Activated T-cell treated with anti-CD3 and anti-CD28 coated beads, Interleukin-2, amount 50 U/mL, for 72 hours (primary cell): ENCODE results near the gene RGS5. TPM values are rescaled to one million over a fixed set of nuclear protein-coding genes. Genes with fewer than 3 reads are reported as not detected.

ENCODE experiments used
- ATAC-seq, 2 donors: fragments of 150-1000 bp; cut with Tn5 transposase; replicated peaks in 1 of 2; 2 replicates each; pipeline ENCODE4 v1.10.0; 2021; ENCODE audit warnings: moderate library complexity in 2 of 2, mild to moderate bottlenecking in 1 of 2
- DNase-seq, 2 donors: peaks; one replicate each; pipeline ENCODE4 v3.0.0; 2021 to 2022; ENCODE audit warnings: mixed read lengths in 1 of 2
- H3K27ac Mint-ChIP-seq: one replicate; pipeline ENCODE4 v1.8.0; 2022; ENCODE audit warnings: mild to moderate bottlenecking, moderate library complexity, mixed read lengths
- H3K27me3 Mint-ChIP-seq: one replicate; pipeline ENCODE4 v1.8.0; 2022; ENCODE audit warnings: low read depth, mixed read lengths
- H3K36me3 Mint-ChIP-seq, 2 donors: one replicate each; pipeline ENCODE4 v1.8.0; 2022; ENCODE audit warnings: mixed read lengths in 2 of 2, mild to moderate bottlenecking in 1 of 2; ENCODE audit not compliant: insufficient read depth in 2 of 2
- H3K4me1 Mint-ChIP-seq: one replicate; pipeline ENCODE4 v1.8.0; 2022; ENCODE audit warnings: low read depth, mixed read lengths
- H3K4me3 Mint-ChIP-seq, 2 donors: one replicate each; pipeline ENCODE4 v1.8.0; 2022; ENCODE audit warnings: mild to moderate bottlenecking in 2 of 2, mixed read lengths in 2 of 2, moderate library complexity in 2 of 2
- H3K9me3 Mint-ChIP-seq, 2 donors: one replicate each; pipeline ENCODE4 v1.8.0; 2022; ENCODE audit warnings: mixed read lengths in 2 of 2
- total RNA-seq, 2 donors: library from RNA; stranded (reverse); gene quantifications; one replicate each; pipeline ENCODE4 v1.2.3, GENCODE V29; 2022

The RGS5 gene
- total RNA-seq, 2 donors from 2014 or later: 5.3 to 8.4 TPM

DNA sequence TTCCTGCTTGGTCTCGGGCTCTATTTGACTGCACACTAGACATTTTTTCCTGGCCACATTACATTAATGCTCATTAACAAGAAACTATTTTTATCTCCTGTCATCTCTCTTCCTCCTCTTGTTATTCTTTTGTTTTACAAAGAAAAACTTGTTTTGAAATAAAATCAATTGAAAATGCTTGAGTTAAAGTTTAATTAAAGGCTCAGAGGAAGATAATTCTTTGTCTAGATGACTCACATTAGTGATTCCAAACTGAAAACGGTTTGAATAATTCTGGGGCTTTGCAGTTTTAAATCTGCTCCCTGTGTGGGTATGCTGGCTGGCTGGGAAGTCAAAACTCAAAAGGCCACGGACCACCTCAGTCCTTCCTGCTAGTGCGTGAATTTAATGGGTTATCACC, 29.6 kb downstream of the RGS5 start:
- Mint-ChIP-seq H3K36me3 (no peaks in the 10 kb centered on the region), H3K27ac (no peak overlapping the region), H3K27me3 (peaks cover 12% of the 10 kb centered on the region), H3K9me3 (no peaks in the 10 kb centered on the region), H3K4me1 (no peaks in the 10 kb centered on the region), H3K4me3 (no peak overlapping the region)
- DNase-seq: no peak
- ATAC-seq: no peak

DNA sequence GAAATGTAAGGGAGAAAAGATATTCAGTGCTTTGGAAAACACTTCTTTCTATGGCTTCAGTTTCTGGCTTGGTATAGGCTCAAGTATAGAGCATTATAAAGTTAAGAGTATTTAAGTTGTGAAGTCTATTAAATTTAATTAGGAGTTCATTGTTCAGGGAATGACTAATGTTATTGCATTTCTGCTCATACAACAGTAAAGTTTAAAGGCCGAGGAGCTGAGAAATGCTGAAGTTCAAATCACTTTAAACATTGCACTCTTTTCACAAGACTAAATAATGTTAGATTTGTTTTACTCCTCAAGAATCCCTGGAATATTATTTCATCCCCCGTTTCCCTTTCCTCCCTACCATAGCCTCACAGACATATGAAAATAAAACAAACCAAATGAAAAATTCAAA, 30.1 kb downstream of the RGS5 start:
- no peaks in the 10 kb centered on the region for H3K4me1 Mint-ChIP-seq
- H3K27ac Mint-ChIP-seq: no peak overlapping the region
- H3K27me3 Mint-ChIP-seq: peaks cover 12% of the 10 kb centered on the region
- H3K4me3 Mint-ChIP-seq: no peak overlapping the region
- H3K9me3 Mint-ChIP-seq: no peaks in the 10 kb centered on the region
- ATAC-seq (no peak), DNase-seq (no peak)
- H3K36me3 Mint-ChIP-seq: no peaks in the 10 kb centered on the region

DNA sequence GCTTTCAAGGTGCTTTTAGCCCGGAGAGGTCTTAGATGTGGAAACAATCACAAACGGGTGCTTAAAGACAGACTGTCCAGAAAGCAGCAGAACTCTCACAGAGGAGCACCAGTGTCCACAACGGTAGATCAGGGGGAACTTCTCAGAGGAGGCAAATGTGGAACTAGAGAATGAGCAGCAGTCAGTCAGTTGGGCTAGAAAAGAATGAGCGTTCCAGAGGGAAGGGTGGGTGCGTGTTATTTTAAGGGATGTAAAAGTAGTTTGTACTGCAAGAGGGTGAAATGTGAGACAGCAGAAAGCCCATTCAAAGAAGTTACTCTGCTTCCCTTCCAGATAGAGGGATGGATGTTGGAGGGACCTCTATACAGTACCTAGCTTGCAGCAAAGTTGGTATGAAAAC, 30.9 kb downstream of the RGS5 start:
- Mint-ChIP-seq H3K9me3 (no peaks in the 10 kb centered on the region), H3K4me3 (no peak overlapping the region), H3K36me3 (no peaks in the 10 kb centered on the region), H3K27me3 (peaks cover 12% of the 10 kb centered on the region), H3K27ac (no peak overlapping the region), H3K4me1 (no peaks in the 10 kb centered on the region)
- no peak for DNase-seq
- ATAC-seq: no peak

DNA sequence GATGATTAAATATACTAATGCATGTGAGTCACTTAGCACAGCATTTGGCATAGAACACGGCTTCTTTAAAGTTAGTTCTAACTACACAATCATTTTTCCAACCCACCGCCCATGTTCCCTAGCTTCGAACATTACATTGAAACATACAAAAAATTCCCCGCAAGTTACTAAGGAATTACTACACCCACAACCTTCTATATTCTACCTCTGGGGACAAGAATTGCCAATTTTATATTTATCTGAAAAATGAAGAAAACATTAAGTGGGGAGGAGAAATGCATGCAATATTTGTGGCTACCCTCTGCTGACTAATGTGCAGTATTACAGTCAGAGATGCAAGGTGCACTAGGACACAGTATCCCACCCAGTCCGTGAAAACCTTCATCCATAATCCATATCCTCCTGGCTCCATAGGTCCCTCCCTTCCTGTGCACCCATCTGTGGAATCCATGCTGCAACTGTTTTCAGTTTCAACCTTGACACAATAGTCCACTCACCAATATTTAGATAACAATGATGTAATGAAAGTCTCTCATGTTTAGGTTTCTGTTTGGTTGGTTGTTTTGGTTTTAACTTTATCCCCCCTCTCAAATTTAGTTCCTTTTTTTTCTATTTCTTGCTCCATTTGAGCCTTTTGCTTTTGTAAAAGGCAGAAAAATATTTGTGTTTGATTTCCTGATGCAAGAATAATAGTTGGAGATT, 31.6 kb downstream of the RGS5 start:
- Mint-ChIP-seq H3K27ac (no peak overlapping the region), H3K36me3 (no peaks in the 10 kb centered on the region), H3K27me3 (peaks cover 12% of the 10 kb centered on the region), H3K4me1 (no peaks in the 10 kb centered on the region), H3K9me3 (no peaks in the 10 kb centered on the region), H3K4me3 (no peak overlapping the region)
- DNase-seq (no peak), ATAC-seq (no peak)

DNA sequence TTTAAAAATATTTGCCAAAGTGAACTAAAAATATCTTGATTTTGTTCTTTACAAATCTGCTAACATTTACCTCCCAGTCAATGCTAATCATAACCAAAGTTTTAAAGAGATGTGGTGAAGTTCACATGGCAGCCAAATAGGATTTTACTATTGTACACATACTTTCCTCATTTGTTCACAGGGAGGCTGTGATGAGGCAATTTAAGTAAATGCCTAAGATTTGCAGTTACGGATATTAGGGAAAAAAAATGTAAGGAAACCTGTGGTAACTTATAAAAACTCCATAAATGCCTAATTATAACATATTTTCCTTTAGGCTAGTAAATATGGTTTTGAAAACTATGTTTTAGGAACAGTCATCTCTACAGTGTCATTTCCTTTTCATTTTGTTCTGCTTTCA, 32.4 kb downstream of the RGS5 start:
- no peak for ATAC-seq
- Mint-ChIP-seq H3K4me3 (no peak overlapping the region), H3K27me3 (peaks cover 12% of the 10 kb centered on the region), H3K9me3 (no peaks in the 10 kb centered on the region), H3K36me3 (no peaks in the 10 kb centered on the region), H3K27ac (no peak overlapping the region), H3K4me1 (no peaks in the 10 kb centered on the region)
- no peak for DNase-seq

DNA sequence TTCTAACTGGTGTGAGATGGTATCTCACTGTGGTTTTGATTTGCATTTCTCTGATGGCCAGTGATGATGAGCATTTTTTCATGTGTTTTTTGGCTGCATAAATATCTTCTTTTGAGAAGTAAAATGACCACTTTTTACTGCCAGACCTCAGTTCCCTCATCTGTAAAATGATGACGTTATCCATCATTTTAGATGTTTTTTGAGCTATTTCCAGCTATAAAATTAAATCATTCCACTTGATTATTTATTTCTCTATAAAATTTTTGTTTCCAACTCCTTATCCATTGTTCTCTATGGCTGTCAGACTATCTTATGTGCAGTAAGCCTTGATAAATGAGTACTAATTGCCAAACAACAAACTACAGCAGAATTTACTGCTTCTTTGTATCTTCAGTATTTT, 33.2 kb downstream of the RGS5 start:
- Mint-ChIP-seq H3K4me1 (no peaks in the 10 kb centered on the region), H3K27me3 (peaks cover 9% of the 10 kb centered on the region), H3K9me3 (no peaks in the 10 kb centered on the region), H3K4me3 (no peak overlapping the region), H3K36me3 (no peaks in the 10 kb centered on the region), H3K27ac (no peak overlapping the region)
- no peak for ATAC-seq
- DNase-seq: no peak

DNA sequence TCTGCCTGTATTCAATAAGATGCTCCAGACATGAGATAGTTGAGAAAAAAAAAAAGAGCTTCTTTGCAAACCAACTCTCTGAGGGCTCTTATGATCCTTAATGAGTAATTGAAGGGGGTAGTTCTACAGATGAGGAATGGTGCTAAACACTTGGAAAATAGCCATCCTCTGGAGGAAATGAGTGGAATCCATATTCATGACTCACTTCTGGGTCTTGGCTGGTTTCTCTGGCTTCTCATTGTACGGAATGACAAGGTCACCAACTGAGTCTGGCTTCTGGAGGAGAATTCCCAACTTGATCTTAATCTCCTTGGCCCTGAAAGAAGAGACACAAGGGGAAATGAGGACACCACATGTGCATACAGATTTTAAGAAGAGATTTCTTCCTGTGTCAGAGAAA, 34.7 kb downstream of the RGS5 start:
- ATAC-seq (no peak), DNase-seq (no peak)
- Mint-ChIP-seq H3K27me3 (peaks cover 5% of the 10 kb centered on the region), H3K9me3 (no peaks in the 10 kb centered on the region), H3K27ac (no peak overlapping the region), H3K4me3 (no peak overlapping the region), H3K4me1 (no peaks in the 10 kb centered on the region), H3K36me3 (no peaks in the 10 kb centered on the region)

DNA sequence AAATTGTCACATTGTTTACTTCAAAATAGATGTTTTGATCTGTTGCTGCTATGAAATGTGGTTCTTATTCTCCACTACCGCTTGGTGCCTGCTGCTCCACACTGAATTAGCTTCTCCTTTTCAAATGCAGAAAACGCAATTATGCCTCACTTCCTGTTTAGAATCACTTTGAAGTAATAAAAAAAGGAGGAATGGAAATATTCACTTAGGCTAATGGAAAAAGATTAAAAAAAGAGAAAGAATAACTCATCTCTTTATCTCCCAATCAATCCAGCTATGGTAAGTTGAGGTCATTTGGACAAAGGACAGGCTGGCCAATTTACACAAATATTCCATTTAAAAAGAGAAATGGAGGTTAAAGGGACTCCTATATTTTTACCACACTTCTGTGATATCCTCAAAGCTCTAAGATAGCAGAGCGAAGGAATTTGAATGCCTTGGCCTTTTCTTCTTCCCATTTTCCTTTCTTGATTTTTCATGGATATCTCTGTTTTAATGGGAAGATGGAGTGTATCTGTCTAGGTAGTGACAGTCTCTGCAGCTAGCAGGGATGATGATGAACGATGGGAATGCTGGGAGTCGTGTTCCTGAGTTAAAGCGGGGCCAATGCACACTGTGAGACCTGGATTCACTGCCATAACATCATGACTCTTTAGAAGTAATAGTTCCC, 35.7 kb downstream of the RGS5 start:
- Mint-ChIP-seq H3K36me3 (no peaks in the 10 kb centered on the region), H3K27ac (no peak overlapping the region)
- no peak for DNase-seq

DNA sequence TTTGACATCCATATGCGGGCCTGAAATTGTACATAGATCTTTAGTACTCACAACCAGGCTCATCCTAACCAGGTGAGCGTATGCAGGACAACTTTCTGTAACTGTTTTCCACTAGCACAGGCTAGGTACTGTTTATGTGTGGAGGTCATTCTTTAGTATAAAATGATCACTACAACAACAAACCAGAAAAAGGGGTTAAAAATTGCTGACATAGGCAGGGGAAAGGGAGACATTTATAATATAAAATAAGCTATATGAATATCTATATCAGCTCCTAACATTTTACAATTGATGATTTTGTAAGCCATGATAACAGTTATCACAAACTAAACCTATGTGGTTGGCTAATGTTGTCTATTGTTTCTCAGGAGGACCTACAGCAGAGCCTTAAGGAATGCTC, 37.6 kb downstream of the RGS5 start:
- no peaks in the 10 kb centered on the region for H3K27me3 Mint-ChIP-seq
- DNase-seq (no peak), ATAC-seq (no peak)
- no peak overlapping the region for H3K4me3 Mint-ChIP-seq
- H3K36me3 Mint-ChIP-seq: no peaks in the 10 kb centered on the region
- no peaks in the 10 kb centered on the region for H3K9me3 Mint-ChIP-seq
- no peaks in the 10 kb centered on the region for H3K4me1 Mint-ChIP-seq
- H3K27ac Mint-ChIP-seq: no peak overlapping the region

More for the DNA sequence above, 35.7 kb downstream of the RGS5 start:
- Mint-ChIP-seq H3K4me1 (no peaks in the 10 kb centered on the region), H3K9me3 (no peaks in the 10 kb centered on the region), H3K4me3 (no peak overlapping the region), H3K27me3 (peaks cover 5% of the 10 kb centered on the region)
- no peak for ATAC-seq

DNA sequence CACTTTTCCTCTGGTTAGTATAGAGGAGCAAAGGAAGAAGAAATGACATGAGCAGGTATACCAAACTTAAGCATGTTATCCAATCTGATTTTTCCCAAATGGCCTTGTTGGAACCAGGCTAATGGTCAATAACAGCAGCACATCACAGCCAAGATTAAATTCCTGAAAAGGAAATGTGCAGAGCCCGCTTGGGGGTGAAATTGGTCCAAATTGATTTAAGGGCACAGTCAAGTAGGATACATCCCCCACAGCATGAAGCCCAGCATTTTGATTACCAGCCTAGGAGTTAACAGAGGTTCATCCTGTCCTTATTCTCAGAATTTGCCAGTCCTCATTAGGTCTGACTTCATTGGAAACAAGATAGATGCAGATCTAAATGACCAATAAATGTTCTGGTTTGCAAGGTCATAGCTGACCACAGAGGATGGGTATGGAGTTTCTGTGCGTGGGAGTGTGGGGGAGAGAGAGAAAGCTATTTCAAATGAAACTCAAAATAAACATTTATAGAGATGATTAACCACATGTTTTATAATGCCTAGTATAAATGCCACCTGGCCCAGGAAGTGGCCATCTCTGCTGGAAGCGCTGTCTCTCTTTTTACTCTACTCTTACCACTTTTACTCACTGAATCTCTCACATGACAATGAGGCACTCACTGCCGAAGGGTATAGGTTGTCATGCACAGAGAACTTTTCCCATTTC, 38.7 kb downstream of the RGS5 start:
- no peaks in the 10 kb centered on the region for H3K36me3 Mint-ChIP-seq
- no peak overlapping the region for H3K4me3 Mint-ChIP-seq
- H3K9me3 Mint-ChIP-seq: no peaks in the 10 kb centered on the region
- no peak overlapping the region for H3K27ac Mint-ChIP-seq
- H3K27me3 Mint-ChIP-seq: no peaks in the 10 kb centered on the region
- DNase-seq (no peak), ATAC-seq (no peak)
- H3K4me1 Mint-ChIP-seq: no peaks in the 10 kb centered on the region

DNA sequence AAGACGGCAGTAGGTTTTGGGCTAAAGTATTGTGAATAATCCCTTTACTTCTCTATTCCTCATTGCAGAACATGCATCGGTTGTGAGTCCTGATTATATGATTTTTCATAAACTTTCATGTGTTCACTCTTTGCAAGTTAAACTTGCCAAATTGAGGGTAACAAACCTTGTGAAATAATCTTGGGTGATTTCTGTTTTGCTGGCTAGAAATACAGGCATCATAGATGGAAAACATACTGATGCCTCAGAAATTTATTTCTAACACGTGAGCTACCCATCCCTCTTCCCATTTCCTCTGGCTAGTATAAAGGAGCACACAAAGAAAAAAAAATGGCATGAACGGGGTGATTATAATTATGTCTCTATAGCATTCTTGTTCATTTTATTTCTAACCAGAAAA, 39.6 kb downstream of the RGS5 start:
- no peak overlapping the region for H3K4me3 Mint-ChIP-seq
- peaks cover 2 to 3% of the 10 kb centered on the region in 2 donors for H3K9me3 Mint-ChIP-seq
- no peak for ATAC-seq
- peaks cover under 1 to 1% of the 10 kb centered on the region in 2 donors for H3K36me3 Mint-ChIP-seq
- H3K4me1 Mint-ChIP-seq: no peaks in the 10 kb centered on the region
- no peak for DNase-seq
- H3K27me3 Mint-ChIP-seq: no peaks in the 10 kb centered on the region
- no peak overlapping the region for H3K27ac Mint-ChIP-seq

DNA sequence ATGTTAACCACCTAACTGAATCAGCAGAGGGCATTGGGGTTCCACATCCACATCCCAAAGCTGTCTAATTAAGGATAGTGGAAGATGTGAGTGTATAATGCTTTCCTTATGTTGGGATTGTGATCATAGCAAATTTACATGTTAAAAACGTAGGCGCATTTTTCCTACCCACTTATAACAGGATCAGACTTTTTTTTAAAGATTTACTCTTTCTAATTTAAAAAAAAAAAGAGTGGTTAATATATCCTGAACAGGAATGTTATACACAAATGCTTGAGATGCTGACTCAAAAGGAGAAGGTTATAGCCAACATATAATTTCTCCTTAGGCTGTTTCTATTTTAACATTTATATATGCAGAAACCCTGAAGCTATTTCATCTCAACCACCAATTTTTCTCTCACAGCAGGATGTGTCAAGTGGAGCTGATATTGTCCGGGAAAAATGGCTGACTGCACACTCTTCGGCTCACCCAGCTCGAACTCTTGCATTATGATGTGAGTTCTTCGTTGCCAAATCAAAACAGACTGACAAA, 40.3 kb downstream of the RGS5 start:
- no peak for DNase-seq
- no peak overlapping the region for H3K4me3 Mint-ChIP-seq
- ATAC-seq: no peak
- H3K9me3 Mint-ChIP-seq: peaks cover 4 to 6% of the 10 kb centered on the region in 2 donors
- no peak overlapping the region for H3K27ac Mint-ChIP-seq
- H3K4me1 Mint-ChIP-seq: no peaks in the 10 kb centered on the region
- no peaks in the 10 kb centered on the region for H3K27me3 Mint-ChIP-seq
- H3K36me3 Mint-ChIP-seq: peaks cover 3 to 4% of the 10 kb centered on the region in 2 donors

DNA sequence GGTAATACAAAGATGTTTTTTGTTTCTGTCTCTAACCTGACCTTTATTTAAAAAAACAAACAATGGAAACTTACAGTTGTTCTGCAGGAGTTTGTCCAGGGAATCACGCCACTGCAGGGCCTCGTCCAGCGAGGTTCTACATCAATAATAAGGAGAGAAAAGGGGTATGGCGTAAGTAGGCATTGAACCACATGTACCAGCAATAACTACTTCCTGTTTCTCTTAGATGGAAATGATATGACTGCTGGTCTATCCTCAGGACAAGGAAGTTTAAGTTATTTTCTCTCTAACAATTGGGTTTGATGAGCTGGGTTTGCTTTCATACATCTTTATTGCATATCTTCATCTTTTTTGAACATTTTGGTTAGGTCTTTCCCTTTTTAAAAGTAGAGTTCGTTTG, 40.9 kb downstream of the RGS5 start:
- no peak for DNase-seq
- no peak overlapping the region for H3K27ac Mint-ChIP-seq
- H3K27me3 Mint-ChIP-seq: no peaks in the 10 kb centered on the region
- no peak overlapping the region for H3K4me3 Mint-ChIP-seq
- ATAC-seq: no peak
- H3K4me1 Mint-ChIP-seq: no peaks in the 10 kb centered on the region
- peaks cover 4 to 6% of the 10 kb centered on the region in 2 donors for H3K9me3 Mint-ChIP-seq
- peaks cover 3 to 4% of the 10 kb centered on the region in 2 donors for H3K36me3 Mint-ChIP-seq
